ENCODE results near the gene PACSIN2.
"Not testable (repeated sequence)": the region's sequence is repeated elsewhere in the genome, so short reads cannot be mapped to it uniquely, and the experiment has no call there.

DNA sequence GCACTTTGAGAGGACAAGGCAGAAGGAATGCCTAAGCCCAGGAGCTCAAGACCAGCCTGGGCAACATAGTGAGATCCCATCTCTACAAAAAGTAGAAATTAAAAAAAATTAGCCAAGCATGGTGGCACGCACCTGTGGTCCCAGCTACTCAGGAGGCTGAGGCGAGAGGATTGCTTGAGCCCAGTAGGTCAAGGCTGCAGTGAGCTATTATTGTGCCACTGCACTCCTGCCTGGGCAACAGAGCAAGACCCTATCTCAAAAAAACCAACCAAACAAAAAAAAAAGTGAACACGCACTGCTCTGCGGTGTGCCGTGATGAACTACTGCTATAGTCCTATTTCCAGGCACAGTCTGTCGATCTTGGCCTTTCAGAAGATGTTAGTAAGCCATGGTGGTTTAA lies 97.6 kb downstream of the PACSIN2 start:
- TF ChIP-seq, protein P1, sequence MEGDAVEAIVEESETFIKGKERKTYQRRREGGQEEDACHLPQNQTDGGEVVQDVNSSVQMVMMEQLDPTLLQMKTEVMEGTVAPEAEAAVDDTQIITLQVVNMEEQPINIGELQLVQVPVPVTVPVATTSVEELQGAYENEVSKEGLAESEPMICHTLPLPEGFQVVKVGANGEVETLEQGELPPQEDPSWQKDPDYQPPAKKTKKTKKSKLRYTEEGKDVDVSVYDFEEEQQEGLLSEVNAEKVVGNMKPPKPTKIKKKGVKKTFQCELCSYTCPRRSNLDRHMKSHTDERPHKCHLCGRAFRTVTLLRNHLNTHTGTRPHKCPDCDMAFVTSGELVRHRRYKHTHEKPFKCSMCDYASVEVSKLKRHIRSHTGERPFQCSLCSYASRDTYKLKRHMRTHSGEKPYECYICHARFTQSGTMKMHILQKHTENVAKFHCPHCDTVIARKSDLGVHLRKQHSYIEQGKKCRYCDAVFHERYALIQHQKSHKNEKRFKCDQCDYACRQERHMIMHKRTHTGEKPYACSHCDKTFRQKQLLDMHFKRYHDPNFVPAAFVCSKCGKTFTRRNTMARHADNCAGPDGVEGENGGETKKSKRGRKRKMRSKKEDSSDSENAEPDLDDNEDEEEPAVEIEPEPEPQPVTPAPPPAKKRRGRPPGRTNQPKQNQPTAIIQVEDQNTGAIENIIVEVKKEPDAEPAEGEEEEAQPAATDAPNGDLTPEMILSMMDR (IDR thresholded peaks at IDR 0.05; ENCODE audit: low read length): not testable (repeated sequence)
- not testable (repeated sequence) for TF ChIP-seq EZH2 (optimal IDR thresholded peaks at IDR 0.05; ENCODE audit: low read depth, low read length); EZH2phosphoT487 (IDR thresholded peaks at IDR 0.05; ENCODE audit: low read length)

All from MM.1S (cell line).